Stimulated activated CD8-positive, alpha-beta memory T cell treated with anti-CD3 and anti-CD28 coated beads, Interleukin-15, amount 100 ng/mL, for 4 hours (primary cell): ENCODE measurements around the gene PLEKHA1.

Experiments used
- DNase-seq, 2 donors: peaks; one replicate each; pipeline ENCODE4 v3.0.0-alpha.2; 2020; ENCODE audit warnings: low read depth in 2 of 2

PLEKHA1 gene

GRCh38 chr10:122379041-122379440 lies 4.5 kb downstream of the PLEKHA1 start:
- DNase-seq, result no peak

- no peak for DNase-seq
Measured at GRCh38 chr10:122379537-122379936, 5.0 kb downstream of the PLEKHA1 start.

GRCh38 chr10:122380703-122381102 lies 6.2 kb downstream of the PLEKHA1 start:
- no peak for DNase-seq

GRCh38 chr10:122381680-122382079 lies 7.2 kb downstream of the PLEKHA1 start:
- no peak for DNase-seq

GRCh38 chr10:122386514-122386913 lies 12.0 kb downstream of the PLEKHA1 start:
- DNase-seq, result no peak

GRCh38 chr10:122387572-122387971 lies 13.1 kb downstream of the PLEKHA1 start:
- DNase-seq, result no peak

- DNase-seq, result no peak
Measured at GRCh38 chr10:122388287-122388997, 13.9 kb downstream of the PLEKHA1 start.

GRCh38 chr10:122390271-122390670 lies 15.8 kb downstream of the PLEKHA1 start:
- DNase-seq, result no peak

GRCh38 chr10:122390679-122391078 lies 16.2 kb downstream of the PLEKHA1 start:
- DNase-seq, result no peak

- DNase-seq, result no peak
Measured at GRCh38 chr10:122391875-122392274, 17.4 kb downstream of the PLEKHA1 start.

GRCh38 chr10:122392835-122393234 lies 18.3 kb downstream of the PLEKHA1 start:
- DNase-seq, result no peak

- no peak for DNase-seq
Measured at GRCh38 chr10:122393288-122393687, 18.8 kb downstream of the PLEKHA1 start.

- no peak for DNase-seq
Measured at GRCh38 chr10:122402548-122403131, 28.1 kb downstream of the PLEKHA1 start.

GRCh38 chr10:122404576-122404975 lies 30.1 kb downstream of the PLEKHA1 start:
- DNase-seq, result no peak

- peak; percentile 21 to 31 for DNase-seq
Measured at GRCh38 chr10:122407375-122408125, 33.0 kb downstream of the PLEKHA1 start.

- DNase-seq, result no peak
Measured at GRCh38 chr10:122413327-122413726, 38.8 kb downstream of the PLEKHA1 start.

- no peak for DNase-seq
Measured at GRCh38 chr10:122417667-122418066, 43.2 kb downstream of the PLEKHA1 start.

- no peak for DNase-seq
Measured at GRCh38 chr10:122419016-122419415, 44.5 kb downstream of the PLEKHA1 start.

- no peak for DNase-seq
Measured at GRCh38 chr10:122419876-122420623, 45.5 kb downstream of the PLEKHA1 start.

GRCh38 chr10:122420624-122421007 lies 46.1 kb downstream of the PLEKHA1 start:
- no peak for DNase-seq

GRCh38 chr10:122421054-122421625 lies 46.6 kb downstream of the PLEKHA1 start:
- no peak for DNase-seq

- no peak for DNase-seq
Measured at GRCh38 chr10:122421742-122422141, 47.2 kb downstream of the PLEKHA1 start.
